Measurements from ENCODE around the gene NSFL1C.
"Not testable (repeated sequence)": the region's sequence is repeated elsewhere in the genome, so short reads cannot be mapped to it uniquely, and the experiment has no call there.

The NSFL1C gene

DNA sequence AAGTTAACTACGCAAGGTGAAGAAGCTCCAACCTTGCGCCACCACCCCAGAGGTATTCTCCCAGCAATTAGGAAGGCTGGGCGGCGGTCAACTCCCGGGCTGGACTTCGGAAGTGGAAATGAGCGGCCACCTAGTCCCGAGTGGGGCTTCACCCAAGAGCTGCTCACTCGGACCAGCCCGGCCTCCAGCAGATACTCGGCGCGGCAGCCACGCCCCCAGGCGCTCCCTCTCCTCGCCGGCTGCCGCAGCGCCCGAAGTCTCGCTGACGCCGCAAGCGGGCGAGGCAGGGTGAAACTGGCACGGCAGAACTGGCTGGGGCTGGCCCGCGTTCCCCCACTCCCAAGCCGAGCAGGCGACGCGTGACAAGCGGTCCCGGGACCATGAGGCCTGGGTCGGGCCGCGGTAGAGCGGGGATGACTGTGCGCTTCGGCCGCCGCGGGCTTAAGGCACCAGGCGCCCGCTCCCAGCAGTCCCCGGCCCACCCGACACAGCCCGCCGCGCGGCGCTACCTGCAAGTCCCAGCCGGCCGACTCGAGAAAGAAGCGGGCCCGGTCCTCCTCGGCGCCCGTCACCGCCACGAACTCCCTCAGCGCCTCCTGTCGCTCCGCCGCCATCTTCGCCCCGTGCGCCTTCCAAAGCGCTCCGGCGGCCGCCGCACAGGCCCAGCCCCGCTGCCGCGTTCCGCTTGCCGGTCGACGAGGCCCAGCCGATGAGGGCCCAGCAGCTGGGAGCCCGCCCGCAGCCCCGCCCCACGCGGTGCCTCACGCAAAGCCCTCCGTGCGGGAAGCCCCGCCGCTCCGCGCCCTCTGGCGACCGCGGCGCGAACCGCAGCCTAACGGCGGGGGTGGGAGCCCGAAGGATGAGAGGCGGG lies at the start of gene NSFL1C:
TSS of gene NSFL1C (minus strand) at position 639 of the 871 bp plus-strand sequence. CDS start at position 614, 25 bp downstream.
- DNase-seq = peak; percentile 94

DNA sequence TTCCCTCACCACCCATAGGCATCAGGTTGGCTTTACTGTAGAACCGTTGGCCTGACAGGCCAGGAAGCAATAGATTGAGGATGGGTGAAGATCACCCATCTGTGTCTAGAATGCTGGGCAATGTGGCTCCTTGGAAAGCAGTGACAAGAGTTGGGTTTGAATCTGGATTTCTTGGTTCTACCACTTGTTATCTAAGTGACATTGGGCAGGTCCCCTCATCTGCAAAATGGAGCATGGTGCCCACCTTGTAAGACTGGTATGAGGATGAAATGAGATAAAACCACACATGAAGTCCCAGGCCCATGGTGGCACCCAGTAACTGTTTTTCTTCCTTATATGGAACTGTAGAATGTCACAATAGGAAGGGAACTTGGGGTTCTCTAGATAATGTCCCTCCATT lies 47.2 kb upstream of the NSFL1C start:
- no peak for DNase-seq

DNA sequence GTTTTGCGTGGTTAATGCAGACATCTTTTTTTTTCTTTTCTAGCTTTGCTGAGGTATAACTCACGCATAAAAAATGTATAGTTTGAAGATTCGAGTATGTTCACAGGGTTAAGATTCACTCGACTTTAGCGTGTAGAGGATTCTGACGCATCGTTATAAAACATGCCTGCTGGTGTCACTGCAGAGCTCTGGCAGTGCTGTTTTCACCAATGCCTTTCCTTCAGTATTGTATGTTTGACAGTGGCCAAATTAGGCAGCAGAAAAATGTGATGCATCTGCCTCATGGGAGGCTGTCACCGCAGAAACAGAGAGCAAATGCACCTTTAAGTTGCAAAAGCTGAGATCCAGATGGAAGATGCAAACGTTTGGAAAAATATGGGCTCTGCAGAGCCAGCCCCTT lies 42.6 kb upstream of the NSFL1C start:
- peak; percentile 79 for DNase-seq

DNA sequence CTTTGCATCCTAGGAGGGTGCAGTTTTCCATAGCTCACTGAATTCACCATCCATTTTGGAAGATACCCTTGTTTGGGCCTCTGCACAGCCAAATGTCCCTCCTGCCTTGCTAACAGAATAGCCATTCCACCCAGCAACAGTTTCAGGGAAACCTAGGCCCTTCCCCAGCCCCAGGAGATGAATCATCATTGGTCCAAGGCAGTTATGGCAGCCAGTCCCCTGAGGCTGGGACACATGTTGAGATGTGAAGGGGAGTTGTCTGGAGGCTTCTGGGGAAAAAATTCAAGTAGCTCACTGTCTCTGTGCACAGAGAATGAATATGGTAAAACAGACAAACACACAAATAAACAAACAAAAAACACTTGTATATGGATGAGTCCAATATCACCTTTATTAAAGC lies 41.9 kb upstream of the NSFL1C start:
- no peak for DNase-seq

DNA sequence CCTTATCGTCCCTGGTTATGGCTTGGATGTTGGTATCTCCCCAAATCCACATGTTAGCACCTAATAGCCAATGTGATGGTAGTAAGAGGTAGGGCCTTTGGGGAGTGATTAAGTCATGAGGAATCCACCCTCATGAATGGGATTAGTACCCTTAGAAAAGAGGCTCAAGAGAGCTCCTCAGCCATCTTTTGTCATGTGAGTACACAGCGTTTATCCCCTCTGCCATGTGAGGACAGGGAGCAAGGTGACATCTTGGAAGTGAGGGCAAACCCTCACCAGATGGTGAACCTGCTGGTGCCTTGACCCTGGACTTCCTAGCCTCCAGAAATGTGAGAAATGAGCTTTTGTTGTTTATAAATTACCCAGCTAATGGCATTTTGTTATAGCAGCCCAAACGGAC lies 40.6 kb upstream of the NSFL1C start:
- DNase-seq = no peak

DNA sequence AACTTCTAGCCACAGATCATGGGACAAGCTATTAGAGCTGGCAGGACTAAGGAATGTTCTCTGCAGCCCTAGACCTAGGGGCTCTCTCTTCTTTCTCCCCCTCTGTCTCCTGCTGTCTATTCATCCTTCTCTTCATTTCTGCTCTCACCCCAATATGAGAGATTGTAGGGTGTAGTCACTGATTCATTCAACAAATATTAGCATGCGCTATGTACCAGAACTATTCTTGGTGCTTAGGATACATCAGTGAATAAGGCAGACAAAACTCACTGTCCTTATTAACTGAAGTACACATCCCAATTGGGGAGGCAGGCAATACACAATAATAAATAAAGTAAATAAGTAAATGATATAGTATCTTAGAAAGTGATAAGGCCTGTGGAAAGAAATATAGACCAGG lies 39.2 kb upstream of the NSFL1C start:
- no peak for DNase-seq

DNA sequence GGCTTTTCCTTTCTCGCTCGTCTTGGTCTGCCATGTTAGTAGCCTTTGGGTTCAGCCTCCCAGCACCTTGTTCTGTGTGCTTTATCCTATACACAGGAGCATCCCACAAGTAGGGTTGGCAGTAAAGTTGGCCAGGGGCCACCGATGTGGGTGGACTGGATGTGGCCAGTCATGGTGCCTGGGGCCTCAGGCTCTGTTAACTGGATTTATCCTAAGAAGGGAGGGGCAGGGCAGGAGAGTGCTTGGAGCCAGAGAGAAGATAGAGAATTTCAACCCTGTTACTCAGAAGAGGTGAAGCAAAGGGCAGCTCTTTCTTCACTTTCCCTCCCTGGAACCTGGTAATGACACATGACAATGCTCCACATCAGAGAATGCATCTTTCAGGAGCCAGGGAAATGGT lies 38.7 kb upstream of the NSFL1C start:
- no peak for DNase-seq

DNA sequence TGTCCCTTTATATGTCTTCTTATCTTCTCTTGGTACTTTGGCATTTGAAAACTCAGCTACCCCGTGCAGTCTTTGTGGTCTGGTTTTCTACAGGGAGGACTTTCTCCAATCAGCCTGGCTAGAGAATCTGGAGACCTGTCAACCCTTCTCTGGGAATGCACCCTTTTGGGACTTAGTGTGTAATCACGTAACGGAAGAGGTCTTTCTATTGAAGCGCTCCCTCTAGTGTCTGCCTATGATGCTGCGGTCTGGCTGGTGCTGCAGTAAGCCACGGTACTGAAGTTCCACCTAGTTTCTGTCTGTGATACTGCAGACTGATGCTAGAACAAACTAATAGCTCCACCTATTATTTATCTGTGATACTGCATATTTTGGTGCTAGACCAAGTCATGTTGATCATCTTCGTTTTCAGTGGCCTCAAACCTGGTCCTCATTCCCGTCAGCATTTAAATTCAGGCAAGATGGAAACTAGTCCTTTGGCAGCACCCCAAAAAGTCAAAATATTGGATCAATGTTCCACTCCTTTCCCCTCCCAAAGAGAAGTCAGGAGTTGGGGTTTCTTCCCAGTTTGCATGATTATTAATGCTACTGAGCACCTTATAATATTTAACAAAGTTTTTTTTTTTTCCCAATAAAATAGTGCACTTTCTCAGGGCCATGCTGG lies 37.0 kb upstream of the NSFL1C start:
- DNase-seq = peak; percentile 96

DNA sequence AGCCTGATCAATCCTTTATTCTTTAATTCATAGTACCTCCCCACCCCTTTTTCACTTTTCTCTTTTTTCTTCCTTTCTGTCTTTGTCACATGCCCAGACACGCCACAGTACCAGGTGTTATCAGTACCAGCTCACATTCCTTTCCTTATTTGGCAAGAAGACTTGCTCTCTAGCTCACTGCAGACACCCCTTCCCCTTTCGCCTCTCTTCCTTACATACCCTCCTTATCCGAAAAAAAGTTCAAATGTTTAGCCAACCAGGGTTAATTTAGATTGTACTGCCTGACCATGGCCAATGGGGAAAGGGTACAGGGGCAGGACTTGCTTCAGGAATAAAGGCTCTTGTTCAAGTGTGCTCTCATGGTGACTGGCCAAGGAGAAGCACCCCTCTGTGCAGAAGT lies 33.8 kb upstream of the NSFL1C start:
- peak; percentile 39 for DNase-seq

DNA sequence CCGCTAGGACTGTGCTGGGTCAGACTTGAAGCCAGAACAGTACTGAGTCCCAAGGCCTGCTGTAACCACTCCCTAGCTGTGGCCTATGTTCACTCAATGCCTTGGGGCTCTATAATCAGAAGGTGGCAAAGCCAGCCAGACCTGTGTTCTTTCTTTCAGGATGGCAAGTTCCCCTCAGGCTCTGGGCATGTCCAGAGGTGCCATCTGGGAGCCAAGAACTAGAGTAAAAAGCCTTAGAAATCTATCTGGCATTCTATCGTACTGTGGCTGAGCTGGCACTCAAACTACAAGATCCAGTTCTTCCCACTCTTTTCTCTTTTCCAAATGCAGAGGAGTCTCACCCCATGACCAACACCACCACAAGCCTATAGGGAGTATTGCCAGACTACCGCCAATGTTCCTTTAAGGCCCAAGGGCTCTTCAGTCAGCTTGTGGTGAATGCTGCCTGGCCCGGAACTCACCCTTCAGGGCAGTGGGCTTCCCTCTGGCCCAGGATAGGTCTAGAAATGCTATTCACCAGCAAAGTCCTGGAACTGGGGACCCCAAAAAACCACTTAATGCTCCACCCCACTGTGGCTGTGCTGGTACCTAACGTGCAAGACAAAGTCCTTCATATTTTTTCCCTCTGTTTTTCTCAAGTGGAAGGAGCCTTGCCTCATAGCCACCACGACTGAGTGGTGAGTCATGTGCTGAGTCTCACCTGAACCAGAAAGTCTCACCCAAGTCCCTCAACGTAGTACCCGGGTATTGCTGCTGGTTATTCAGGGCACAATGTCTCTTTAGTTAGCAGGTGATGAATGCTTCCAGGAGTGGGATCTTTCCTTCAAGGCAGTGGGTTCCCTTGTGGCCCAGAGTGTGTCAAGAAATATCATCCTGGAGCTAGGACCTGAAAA lies 33.1 kb upstream of the NSFL1C start:
- DNase-seq = no peak

DNA sequence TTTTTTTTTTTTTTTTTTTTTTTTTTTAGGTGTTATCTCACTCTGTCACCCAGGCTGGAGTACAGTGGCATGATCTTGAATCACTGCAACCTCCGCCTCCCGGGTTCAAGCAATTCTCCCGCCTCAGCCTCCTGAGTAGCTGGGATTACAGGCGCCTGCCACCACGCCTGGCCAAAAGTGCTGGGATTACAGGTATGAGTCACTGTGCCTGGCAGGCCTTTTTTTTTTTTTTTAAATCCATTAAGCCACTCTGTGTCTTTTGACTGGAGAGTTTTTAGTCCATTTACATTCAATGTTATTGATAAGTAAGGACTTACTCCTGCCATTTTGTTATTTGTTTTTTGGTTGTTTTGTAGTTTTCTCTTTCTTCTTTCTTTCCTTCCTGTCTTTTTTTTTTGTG lies 30.7 kb upstream of the NSFL1C start:
- not testable (repeated sequence) for DNase-seq

DNA sequence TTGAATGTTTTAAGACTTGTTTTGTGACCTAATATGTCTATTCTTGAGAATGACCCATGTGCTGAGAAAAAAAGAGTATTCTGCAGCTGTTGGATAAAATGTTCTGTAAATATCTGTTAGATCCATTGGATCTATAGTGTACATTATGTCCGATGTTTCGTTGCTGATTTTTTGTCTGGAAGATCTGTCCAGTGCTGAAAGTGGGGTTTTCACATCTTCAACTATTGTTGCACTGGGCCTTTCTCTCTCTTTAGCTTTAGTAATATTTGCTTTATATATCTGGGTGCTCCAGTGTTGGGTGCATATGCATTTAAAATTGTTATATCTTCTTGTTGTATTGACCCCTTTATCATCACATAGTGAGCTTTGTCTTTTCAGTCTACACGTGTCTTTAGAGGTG lies 30.3 kb upstream of the NSFL1C start:
- no peak for DNase-seq

DNA sequence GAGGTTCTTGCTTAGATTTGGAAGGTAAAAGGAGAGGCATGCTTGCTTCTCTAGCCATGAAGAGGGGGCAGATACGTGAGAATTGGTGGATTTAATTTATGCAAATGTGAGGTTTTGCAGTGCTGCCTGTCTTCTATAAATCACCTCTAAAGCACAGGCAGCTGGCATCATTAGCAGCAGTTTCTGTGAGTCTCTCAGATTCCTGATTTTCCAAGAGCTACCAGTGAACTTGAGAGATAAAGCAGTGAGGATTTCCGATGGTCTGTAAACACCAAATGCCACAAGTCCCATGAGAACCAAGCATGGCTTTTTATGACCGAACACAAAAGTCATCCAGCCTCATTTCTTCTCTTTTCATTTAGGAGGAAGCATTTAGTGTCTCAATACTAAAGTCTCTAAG lies 27.8 kb upstream of the NSFL1C start:
- DNase-seq = no peak

DNA sequence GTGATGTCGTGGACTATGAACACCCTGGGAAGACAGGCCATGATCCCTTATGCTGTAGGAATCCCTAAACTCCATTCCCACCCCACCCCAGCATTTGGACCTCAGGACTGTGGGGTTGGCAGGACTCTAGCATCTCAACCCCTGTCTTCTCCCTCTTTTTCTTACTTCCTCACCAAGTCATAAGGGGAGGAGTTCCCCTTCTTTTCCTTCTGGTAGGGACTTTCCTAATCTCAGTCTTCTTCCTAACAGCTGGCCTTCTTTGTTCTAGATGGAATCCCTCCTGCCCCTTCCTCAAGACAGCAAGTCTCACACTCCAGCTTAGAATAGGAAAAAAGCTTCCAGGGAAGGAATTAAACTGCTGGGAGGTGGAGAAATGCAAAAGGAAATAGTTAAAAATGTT lies 26.9 kb upstream of the NSFL1C start:
- no peak for DNase-seq

DNA sequence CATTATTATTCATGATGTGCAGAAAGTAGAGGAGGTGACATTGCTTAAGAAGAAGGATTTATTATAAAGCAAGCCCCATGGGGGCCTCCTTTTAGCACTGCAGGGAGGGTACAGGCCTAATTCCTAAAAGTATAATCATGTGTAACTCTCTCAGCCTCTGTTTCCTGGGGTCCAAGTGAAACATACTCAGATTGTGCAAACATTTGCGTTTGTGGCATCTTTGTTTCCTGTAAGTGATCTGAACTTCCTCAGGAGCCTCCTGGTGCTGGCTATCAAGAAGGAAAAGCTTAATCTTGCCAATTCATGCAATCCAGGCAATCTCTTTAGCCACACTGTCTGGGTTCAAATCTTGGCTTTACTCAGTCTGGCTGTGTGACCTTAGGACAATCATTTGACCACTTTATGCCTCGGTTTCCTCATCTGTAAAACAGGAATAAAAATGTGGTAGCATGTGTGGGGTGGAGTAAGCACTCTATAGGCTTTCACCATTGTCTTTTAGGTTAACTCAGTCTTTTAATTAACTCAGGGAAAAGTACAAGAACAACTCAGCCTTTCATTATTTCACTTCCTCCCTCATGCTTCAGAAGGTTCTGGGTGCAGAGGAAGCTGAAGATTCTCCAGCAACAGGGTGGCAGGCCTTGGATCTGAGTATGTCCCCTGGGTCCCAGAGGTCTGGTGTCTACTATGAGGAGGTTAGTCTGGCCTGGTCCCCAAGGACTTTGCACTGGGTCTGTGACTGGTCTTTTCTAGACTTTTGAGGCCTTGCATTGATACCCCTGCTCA lies 25.4 kb upstream of the NSFL1C start:
- DNase-seq = no peak

DNA sequence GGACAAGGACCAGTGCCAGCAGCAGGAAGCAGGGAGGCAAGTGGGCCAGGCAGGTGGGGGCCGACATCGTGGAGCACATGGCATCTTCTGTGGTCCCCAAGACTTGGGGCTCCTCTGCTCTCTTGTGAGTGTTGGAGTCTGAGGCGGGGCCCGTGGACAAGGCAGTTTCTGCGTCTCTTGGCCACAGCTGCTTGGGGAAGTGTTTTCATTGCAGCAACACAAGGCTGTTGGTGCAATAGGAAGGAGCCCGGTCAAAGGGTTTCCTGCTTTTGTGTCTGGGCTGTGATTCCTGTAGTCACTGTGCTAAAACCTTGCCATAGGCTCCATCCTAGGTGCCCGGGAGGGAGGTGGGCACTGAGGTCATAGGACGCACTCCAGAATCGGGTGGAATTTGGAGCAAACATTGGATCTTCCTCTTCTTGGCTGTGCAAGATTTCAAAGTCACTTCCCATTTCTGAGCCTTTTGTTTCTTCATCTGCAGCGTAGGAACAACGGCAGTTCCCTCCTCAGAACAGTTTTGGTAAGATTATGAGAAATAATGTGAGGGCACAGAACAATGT lies 24.7 kb upstream of the NSFL1C start, which contains the start of gene SIRPB2:
TSS of gene SIRPB2 (minus strand) at position 140 of the 560 bp plus-strand sequence. CDS start at position 79, 61 bp downstream.
- peak; percentile 67 for DNase-seq

DNA sequence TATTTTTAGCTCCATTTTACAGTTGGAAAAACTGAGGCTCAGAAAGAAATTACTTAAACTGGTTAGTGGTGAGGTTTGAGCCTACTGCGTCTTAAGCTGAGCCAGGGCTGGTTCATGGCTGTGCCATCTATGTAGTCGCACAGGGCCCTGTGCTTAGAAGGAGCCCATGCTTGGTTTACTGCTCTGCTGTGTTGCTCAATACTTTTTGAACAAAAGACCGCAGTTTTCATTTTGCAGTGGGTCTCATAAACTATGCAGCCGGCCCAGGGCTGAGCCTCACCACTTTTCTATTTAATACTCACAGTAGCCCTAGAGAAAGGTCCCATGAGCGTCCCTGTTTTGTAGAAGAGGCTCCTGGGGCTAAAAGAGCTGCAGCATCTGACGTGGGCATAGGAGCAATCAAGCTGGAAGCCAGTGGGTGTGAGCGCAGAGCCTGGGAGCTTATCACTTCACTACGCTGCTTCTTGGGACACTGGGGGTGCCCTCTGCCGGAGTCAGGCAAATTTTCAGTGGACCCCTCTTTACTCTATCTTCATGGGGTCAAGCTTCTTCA lies 24.1 kb upstream of the NSFL1C start:
- no peak for DNase-seq

DNA sequence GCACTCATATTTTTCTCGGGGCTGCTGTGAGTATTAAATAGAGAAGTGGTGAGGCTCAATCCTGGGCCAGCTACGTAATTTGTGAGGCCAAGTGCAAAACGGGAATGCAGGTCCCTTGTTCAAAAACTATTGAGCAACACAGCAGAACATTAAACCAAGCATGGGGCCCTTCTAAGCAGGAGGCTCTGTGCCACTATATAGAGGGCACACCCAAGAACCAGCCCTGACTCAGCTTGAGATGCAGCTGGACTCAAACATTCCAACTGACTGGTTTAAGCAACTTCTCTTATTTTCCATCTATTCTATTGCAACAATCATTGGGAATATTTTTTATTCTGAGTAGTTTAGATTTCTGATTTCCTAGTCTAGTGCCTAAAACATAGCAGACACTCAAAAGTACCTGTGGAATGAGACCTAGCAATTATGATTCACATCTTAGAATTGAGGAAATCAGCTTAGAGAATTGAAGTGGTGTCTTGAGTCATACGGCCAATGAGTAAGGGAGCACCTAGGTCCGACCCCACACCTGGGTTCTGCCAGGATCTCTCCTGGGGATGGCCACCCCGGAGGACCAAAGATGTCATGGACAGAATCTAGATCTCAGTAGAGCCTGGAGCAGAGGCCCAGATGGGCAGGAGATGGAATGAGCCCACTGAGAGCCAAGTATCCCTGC lies 23.3 kb upstream of the NSFL1C start:
- DNase-seq = peak; percentile 56

DNA sequence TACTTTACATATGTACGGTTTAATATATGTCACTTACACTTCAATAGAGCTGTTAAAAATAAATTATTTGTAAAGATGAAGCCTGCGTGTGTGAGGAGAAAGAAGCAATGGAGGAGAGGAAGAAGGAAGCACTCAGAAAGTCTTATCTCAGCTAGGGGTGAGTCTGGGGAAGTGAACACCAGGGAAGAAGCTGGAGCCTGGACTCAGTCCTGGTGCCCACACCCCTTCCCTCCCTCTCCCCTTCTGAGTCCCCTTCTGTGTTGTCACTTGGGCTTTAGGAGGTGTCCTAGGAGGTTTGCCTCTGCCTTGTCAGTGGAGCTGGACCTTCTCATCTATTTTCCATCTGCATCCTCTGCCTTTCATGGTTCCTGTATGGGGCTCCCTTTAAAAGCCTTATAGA lies 22.7 kb upstream of the NSFL1C start:
- no peak for DNase-seq

DNA sequence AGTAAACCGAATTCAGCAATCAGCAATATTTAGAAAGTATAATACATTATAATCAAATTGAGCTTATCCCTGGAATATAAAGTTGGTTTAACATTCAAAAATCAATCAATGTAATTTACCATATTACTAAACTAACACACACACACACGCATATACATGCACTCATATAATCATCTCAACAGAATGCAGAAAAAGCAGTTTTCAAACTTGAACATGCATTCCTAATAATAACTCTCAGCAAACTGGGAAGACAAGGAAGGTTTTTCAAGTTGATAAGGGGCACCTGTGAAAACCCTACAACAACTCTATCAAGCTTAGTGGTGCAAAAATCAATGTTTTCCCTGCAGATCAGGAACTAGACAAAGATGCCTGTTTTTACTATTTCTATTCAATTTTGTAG lies 19.9 kb upstream of the NSFL1C start:
- no peak for DNase-seq

DNA sequence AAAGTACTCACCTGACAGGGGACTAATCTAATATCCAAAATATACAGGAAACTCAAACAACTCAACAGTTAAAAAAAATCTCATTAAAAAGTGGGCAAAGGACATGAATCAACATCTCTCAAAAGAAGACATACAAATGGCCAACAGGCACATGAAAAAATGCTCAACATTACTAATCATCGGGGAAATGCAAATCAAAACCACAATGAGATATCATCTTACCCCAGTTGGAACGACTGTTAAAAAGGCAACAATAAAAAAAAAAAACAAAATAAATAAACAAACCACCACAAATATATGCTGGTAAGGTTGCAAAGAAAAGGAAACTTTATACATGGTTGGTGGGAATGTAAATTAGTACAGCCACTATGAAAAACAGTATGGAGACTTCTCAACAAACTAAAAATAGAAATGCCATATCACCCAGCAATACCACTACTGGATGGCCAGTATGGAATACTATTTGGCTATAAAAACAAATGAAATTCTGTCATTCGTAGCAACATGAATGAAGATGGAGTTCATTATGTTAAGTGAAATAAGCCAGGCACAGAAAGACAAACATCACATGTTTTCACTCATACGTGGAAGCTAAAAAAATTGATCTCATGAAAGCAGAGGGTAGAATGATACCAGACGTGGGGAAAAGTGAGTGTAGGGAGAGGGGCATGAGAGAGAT lies 17.9 kb upstream of the NSFL1C start:
- DNase-seq = no peak
